ENCODE data around the gene RRBP1.

DNA sequence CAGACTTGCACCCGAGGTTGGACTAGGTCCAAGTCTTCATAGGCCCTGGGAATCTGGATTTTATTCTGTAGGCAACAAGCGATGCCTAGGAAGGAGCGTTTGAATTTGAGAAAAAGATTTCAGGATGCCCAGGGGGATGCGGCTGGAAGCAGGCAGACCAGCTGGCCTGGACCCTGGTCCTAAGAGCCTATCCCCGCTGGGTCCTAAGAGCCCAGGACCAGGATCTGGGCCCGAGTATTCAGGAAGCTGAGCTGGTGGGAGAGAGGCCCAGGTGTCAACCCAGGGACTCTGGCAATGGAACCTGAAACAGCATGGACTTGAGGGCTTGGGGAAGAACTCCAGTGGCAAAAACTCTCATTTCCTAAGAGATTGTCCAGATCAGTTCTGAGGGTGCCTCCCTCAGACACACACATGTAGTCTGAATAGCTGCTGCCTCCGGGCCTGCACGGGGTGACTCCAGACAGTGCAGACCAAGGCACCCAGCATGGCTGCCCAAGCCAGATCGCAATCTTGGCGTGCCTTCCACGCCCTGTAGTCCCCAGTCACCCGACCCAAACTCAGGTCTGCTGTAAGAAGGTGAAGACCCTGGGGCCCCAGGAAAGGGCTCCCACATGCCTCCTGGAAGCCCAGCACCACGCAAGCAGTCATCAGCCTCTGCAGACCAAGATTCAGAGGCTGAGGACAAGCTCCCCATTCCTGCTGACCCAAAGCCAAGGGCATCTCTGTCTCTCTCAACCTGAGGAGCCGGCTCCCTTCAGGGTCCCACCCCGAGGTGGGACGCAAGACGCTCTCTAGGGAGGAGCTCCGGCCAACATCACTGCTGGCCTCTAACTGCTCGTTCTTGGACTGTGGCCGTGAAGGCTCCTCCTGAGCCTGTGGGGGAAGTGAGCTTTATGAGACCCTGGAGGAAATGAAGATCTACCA is 34.4 kb downstream of the RRBP1 start:
- TF ChIP-seq, protein P1, sequence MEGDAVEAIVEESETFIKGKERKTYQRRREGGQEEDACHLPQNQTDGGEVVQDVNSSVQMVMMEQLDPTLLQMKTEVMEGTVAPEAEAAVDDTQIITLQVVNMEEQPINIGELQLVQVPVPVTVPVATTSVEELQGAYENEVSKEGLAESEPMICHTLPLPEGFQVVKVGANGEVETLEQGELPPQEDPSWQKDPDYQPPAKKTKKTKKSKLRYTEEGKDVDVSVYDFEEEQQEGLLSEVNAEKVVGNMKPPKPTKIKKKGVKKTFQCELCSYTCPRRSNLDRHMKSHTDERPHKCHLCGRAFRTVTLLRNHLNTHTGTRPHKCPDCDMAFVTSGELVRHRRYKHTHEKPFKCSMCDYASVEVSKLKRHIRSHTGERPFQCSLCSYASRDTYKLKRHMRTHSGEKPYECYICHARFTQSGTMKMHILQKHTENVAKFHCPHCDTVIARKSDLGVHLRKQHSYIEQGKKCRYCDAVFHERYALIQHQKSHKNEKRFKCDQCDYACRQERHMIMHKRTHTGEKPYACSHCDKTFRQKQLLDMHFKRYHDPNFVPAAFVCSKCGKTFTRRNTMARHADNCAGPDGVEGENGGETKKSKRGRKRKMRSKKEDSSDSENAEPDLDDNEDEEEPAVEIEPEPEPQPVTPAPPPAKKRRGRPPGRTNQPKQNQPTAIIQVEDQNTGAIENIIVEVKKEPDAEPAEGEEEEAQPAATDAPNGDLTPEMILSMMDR (IDR thresholded peaks at IDR 0.05; ENCODE audit: low read depth, low read length): no peak
- TF ChIP-seq EZH2phosphoT487 (IDR thresholded peaks at IDR 0.05; ENCODE audit: low read depth): no peak

Measured in OCI-LY3 (cell line).